ENCODE data around the gene CIDEB. TPM values are rescaled to one million over a fixed set of nuclear protein-coding genes. Genes with fewer than 3 reads are reported as not detected.

Gene CIDEB
- total RNA-seq, 4 donors from 2014 or later = 9.4 to 34.5 (median 14.2) TPM

DNA sequence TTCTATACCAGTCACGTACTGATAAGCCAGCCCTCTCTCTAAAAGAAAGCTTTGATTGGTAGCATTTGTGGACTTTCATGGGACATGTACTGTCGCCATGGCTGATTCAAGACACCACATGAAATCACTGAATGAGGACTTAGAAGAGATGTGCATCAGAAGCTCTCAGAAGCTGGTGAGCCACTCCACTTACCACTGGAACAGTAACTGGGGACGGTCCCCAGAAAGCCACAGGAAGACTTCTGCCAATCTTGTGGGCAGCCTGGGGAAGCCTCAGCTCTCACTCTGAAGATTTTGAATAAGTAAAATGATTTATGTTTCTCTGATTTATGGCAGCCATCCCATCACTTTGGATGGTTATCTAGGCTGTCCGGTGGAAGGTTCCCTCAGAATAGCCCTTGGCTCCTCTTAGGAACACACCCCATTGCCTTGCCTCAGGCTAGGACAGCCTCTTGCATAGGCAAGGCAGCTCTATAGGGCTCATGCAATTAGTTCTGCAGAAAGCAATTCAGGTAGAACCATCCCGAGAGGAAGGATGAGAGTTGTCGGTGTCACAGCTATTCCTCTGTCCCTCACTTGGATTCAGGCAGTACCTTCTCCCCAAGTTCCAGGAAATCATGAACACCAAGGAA is 18.0 kb downstream of the CIDEB start:
- Histone ChIP-seq H3K27ac (no peak overlapping the region), H3K4me3 (no peak overlapping the region), H3K4me1 (no peaks in the 10 kb centered on the region), H3K36me3 (peaks cover 0 to 55% (median 12%) of the 10 kb centered on the region in 3 donors), H3K27me3 (no peaks in the 10 kb centered on the region), H3K9me3 (no peaks in the 10 kb centered on the region)
- 84 to 87% methylated on average over 6 of the region's 6 CpGs for WGBS, 2 donors
- no peak for DNase-seq (ENCODE audit: low spot score in 2 of 2)
- TF ChIP-seq EP300 (IDR thresholded peaks at IDR 0.05) (no peak), POLR2A (IDR thresholded peaks at IDR 0.05) (no peak)
- TF ChIP-seq, protein P1, sequence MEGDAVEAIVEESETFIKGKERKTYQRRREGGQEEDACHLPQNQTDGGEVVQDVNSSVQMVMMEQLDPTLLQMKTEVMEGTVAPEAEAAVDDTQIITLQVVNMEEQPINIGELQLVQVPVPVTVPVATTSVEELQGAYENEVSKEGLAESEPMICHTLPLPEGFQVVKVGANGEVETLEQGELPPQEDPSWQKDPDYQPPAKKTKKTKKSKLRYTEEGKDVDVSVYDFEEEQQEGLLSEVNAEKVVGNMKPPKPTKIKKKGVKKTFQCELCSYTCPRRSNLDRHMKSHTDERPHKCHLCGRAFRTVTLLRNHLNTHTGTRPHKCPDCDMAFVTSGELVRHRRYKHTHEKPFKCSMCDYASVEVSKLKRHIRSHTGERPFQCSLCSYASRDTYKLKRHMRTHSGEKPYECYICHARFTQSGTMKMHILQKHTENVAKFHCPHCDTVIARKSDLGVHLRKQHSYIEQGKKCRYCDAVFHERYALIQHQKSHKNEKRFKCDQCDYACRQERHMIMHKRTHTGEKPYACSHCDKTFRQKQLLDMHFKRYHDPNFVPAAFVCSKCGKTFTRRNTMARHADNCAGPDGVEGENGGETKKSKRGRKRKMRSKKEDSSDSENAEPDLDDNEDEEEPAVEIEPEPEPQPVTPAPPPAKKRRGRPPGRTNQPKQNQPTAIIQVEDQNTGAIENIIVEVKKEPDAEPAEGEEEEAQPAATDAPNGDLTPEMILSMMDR (IDR thresholded peaks at IDR 0.05) = no peak

DNA sequence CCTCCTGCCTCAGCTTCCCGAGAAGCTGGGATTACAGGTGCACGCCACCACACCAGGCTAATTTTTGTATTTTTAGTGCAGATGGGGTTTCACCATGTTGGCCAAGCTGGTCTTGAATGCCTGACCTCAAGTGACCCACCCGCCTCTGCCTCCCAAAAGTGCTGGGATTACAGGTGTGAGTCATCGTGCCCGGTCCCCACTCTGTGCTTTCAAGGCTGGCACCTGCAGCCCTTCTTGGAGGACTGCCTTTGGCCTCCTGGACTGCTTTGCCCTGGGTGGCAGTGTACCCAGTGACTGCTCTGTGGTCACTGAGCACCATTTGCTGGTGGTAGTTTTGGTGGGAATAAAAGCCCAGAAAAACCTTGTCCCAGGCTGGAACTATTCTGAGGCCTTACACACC is 20.8 kb downstream of the CIDEB start:
- DNase-seq (ENCODE audit: low spot score in 2 of 2) = no peak
- H3K36me3 ChIP-seq = peaks cover 0 to 33% (median 12%) of the 10 kb centered on the region in 3 donors
- 94 to 97% methylated on average over 5 of the region's 5 CpGs for WGBS, 2 donors
- peaks cover 0 to 6% (median 0%) of the 10 kb centered on the region in 4 donors for H3K4me1 ChIP-seq
- H3K4me3 ChIP-seq = no peak overlapping the region
- H3K9me3 ChIP-seq = no peaks in the 10 kb centered on the region
- no peak for TF ChIP-seq POLR2A (IDR thresholded peaks at IDR 0.05)
- no peak for TF ChIP-seq EP300 (IDR thresholded peaks at IDR 0.05)
- TF ChIP-seq, protein P1 (IDR thresholded peaks at IDR 0.05) = no peak
- H3K27me3 ChIP-seq = no peaks in the 10 kb centered on the region
- H3K27ac ChIP-seq = no peak overlapping the region

DNA sequence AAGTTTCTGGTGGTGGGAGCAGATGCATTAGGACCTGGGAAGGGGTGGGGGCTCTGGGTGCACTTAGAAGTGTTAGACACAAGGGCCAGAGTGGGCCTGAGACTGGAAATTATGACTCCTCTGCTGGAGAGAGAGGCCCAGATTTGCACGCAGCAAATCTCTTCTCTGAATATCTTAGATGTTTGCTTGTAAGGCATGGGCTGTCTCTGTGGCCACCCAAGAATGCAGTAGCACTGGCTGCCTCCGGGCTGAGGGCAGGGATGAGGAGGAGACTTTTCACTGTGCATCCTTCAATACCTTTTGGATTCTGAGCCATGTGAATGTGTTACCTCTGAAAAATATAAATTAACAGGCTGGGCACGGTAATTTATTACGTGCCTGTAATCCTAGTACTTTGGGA is 22.4 kb downstream of the CIDEB start:
- no peak for TF ChIP-seq POLR2A (IDR thresholded peaks at IDR 0.05)
- TF ChIP-seq EP300 (IDR thresholded peaks at IDR 0.05) = no peak
- TF ChIP-seq, protein P1 (IDR thresholded peaks at IDR 0.05) = no peak
- Histone ChIP-seq H3K27me3 (no peaks in the 10 kb centered on the region), H3K4me3 (no peak overlapping the region), H3K9me3 (no peaks in the 10 kb centered on the region), H3K4me1 (peaks cover 0 to 19% (median 0%) of the 10 kb centered on the region in 4 donors), H3K36me3 (peaks cover 0 to 17% (median 6%) of the 10 kb centered on the region in 3 donors), H3K27ac (no peak overlapping the region)
- no peak for DNase-seq (ENCODE audit: low spot score in 2 of 2)
- WGBS, 2 donors = 72 to 75% methylated on average over 4 of the region's 4 CpGs

DNA sequence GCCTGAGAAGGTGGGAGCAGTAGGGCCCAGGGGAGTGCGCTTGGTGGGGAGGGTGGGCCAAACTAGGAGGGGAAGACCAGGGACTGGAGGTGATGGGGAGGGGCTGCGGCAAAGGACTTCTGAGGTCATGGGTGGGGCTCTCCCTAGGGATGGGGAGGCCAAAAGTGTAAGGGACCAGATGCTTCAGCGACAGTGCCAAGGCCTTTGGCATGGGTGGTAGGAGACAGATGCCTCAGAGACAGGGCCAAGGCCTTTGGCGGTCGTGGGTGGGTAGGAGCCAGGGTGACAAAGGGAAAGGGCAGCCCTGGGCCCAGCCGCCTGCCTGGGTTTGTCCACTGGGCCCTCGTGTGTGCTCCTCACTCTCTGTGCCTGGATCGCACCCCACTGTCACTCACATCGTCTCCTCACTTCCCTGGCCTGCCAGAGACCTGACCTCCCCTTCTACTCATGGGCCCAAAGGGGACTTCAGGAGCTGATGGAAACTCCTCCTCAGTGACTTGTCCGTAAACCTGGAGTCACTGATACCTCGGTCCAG is 23.2 kb downstream of the CIDEB start:
- H3K27me3 ChIP-seq = no peaks in the 10 kb centered on the region
- WGBS, 2 donors = 73 to 82% methylated on average over 11 of the region's 11 CpGs
- H3K27ac ChIP-seq = no peak overlapping the region
- no peak overlapping the region for H3K4me3 ChIP-seq
- peaks cover 0 to 26% (median under 1%) of the 10 kb centered on the region in 4 donors for H3K4me1 ChIP-seq
- no peak for TF ChIP-seq EP300 (IDR thresholded peaks at IDR 0.05)
- TF ChIP-seq POLR2A (IDR thresholded peaks at IDR 0.05) = no peak
- TF ChIP-seq, protein P1 (IDR thresholded peaks at IDR 0.05) = no peak
- H3K36me3 ChIP-seq = peaks cover 0 to 9% (median 2%) of the 10 kb centered on the region in 3 donors
- DNase-seq (ENCODE audit: low spot score in 2 of 2) = no peak
- H3K9me3 ChIP-seq = no peaks in the 10 kb centered on the region

DNA sequence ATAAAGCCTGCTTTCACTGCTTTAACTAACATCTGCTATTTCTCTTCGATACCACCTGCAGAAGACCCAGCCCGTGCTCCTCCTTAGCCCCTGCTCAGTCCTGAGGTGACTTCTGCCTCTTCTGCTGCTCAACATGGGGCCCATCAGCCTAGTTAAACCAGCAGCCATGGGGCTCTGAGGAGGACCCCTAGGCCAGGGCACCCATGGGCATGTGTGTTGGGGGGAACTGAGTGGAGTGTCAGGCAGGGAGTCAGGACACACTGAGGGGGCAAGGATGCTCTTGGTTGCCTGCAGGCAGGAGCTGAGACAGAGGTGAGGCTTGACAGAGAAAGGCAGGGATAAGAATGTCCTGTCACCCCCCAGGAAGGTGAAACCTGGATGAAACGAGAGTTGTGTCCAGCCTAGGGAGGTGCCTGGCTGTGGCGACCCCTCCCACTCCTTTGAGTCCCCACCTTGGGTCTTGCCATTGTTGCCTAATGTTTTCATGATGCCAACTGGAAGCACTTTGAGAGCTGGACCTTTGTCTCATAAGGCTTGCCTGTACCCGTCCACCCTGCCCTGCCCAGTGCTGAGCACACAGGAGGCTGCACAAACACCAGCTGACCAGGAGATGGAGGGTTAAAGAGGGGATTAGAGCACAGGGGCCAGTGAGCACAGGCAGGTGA is 23.8 kb downstream of the CIDEB start:
- H3K4me1 ChIP-seq = peaks cover 0 to 30% (median 3%) of the 10 kb centered on the region in 4 donors
- TF ChIP-seq, protein P1 (IDR thresholded peaks at IDR 0.05) = no peak
- TF ChIP-seq POLR2A (IDR thresholded peaks at IDR 0.05) (no peak), EP300 (IDR thresholded peaks at IDR 0.05) (no peak)

More for the DNA sequence above, 23.8 kb downstream of the CIDEB start:
- no peak overlapping the region for H3K4me3 ChIP-seq
- 82 to 94% methylated on average over 3 to 5 of the region's 5 CpGs for WGBS, 2 donors
- H3K9me3 ChIP-seq = no peaks in the 10 kb centered on the region
- no peaks in the 10 kb centered on the region for H3K27me3 ChIP-seq
- H3K27ac ChIP-seq = no peak overlapping the region
- H3K36me3 ChIP-seq = peaks cover 0 to 3% (median 0%) of the 10 kb centered on the region in 3 donors
- no peak for DNase-seq (ENCODE audit: low spot score in 2 of 2)

All from tibial nerve (tissue), 4 donors.